ENCODE results near the gene ALOX15. TPM values are rescaled to one million over a fixed set of nuclear protein-coding genes. Genes with fewer than 3 reads are reported as not detected.
"Not testable (repeated sequence)": the region's sequence is repeated elsewhere in the genome, so short reads cannot be mapped to it uniquely, and the experiment has no call there.

Gene ALOX15
- total and polyA plus RNA-seq, 10 of the 15 experiments (the other 5 are each of a cell fraction or from before 2014, with no cell fraction given) = 0.05 to 1.0 (median 0.24) TPM

DNA sequence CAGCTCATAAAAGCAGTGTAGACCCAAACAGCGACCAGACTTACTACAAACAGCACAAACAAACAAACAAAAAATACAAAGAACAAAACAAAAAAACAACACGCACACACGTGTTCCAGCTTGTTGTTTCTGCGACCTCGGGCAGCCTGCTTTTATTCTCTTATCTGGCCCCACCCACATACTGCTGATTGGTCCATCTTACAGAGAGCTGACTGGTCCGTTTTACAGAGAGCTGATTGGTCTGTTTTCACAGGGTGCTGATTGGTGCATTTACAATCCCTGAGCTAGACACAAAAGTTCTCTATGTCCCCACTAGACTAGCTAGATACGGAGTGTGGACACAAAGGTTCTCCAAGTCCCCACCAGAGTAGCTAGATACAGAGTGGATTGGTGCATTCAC is 14.5 kb upstream of the ALOX15 start:
- BruUV-seq (replicated peaks); RAD21 ChIA-PET (ENCODE audit: unreplicated experiment); H3K9me3 ChIP-seq (replicated peaks; ENCODE audit: control insufficient read depth, insufficient read depth, low read length); H3K4me1 ChIP-seq (ENCODE audit: control insufficient read depth, insufficient read depth, low read length); H3K4me3 ChIP-seq; H3K27ac ChIP-seq (ENCODE audit: control insufficient read depth, insufficient read depth); CTCF ChIA-PET; FAIRE-seq; intact Hi-C loops (cut with micrococcal nuclease; ENCODE audit: unreplicated experiment); H3K79me2 ChIP-seq (ENCODE audit: control insufficient read depth, insufficient read depth, low read length); H3K9ac ChIP-seq (ENCODE audit: control insufficient read depth, insufficient read depth, low read length); H2AFZ ChIP-seq (ENCODE audit: control insufficient read depth, low read depth, low read length); H4K20me1 ChIP-seq (ENCODE audit: control insufficient read depth, insufficient read depth); DNase-seq (ENCODE audit: low read depth, low spot score); in situ Hi-C loops (cut with MboI); SMC1A ChIA-PET (ENCODE audit: uncharacterized antibody, unreplicated experiment); H3K4me2 ChIP-seq (ENCODE audit: control insufficient read depth, insufficient read depth); H3K36me3 ChIP-seq (ENCODE audit: control insufficient read depth in 2 of 2, insufficient read depth in 2 of 2, low read length in 1 of 2); ATAC-seq; POLR2A ChIA-PET; H3K27me3 ChIP-seq (replicated peaks in 1 of 2; ENCODE audit: control insufficient read depth in 2 of 2, insufficient read depth in 2 of 2, low read length in 1 of 2): not testable (repeated sequence)
- WGBS (ENCODE audit: insufficient coverage, insufficient replicate concordance, low lambda C conversion rate, missing lambda C conversion rate) = 71% methylated on average over 7 of the region's 7 CpGs
- TF ChIP-seq NFYB (IDR thresholded peaks at IDR 0.05; ENCODE audit: insufficient read depth, low read depth, low read length) = 0 out of 2 replicates have a peak, but pooled peaks have one; percentile 47

DNA sequence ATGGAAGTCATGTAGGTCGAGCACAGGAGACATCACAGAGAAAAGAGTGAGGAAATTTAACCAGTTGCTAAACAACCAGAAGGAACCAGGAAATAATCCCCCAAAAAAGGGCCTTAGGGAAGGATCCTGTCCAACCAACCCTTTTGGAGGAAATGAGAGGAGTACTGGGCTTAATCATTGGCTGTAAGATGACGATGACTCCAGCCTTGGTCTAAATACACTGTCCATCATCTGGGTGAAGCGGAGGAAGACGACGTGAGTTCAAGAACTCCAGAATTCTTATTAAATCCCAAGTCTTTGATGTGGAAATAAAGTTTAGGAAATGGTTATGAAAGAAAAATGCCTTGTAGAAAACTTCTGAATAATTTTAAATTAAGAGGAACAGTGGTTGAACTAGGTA is 11.5 kb upstream of the ALOX15 start:
- DNase-seq (ENCODE audit: low read depth, low spot score) (no peak), FAIRE-seq (no peak), ATAC-seq (no peak)
- no peak overlapping the region for H2AFZ ChIP-seq (ENCODE audit: control insufficient read depth, low read depth, low read length)
- TF ChIP-seq, protein P1, sequence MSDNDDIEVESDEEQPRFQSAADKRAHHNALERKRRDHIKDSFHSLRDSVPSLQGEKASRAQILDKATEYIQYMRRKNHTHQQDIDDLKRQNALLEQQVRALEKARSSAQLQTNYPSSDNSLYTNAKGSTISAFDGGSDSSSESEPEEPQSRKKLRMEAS (IDR thresholded peaks at IDR 0.05; ENCODE audit: low read depth, low read length) = no peak
- TF ChIP-seq MTA3 (IDR thresholded peaks at IDR 0.05; ENCODE audit: borderline replicate concordance, low read length) (no peak), ZZZ3 (IDR thresholded peaks at IDR 0.05; ENCODE audit: control insufficient read depth, insufficient read length, low read depth) (no peak), ZNF24 (IDR thresholded peaks at IDR 0.05) (no peak)
- TF ChIP-seq, protein P2, sequence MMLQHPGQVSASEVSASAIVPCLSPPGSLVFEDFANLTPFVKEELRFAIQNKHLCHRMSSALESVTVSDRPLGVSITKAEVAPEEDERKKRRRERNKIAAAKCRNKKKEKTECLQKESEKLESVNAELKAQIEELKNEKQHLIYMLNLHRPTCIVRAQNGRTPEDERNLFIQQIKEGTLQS (IDR thresholded peaks at IDR 0.05; ENCODE audit: borderline replicate concordance, extremely low read depth, low read depth, low read length) = no peak
- intact Hi-C loops (cut with micrococcal nuclease; ENCODE audit: unreplicated experiment) (no loop called here), in situ Hi-C loops (cut with MboI) (no loop called here)
- no peak overlapping the region for H3K27ac ChIP-seq (ENCODE audit: control insufficient read depth, insufficient read depth)
- H3K9ac ChIP-seq (ENCODE audit: control insufficient read depth, insufficient read depth, low read length) = no peak overlapping the region
- no peak overlapping the region for H3K4me2 ChIP-seq (ENCODE audit: control insufficient read depth, insufficient read depth)
- no peaks in the 10 kb centered on the region for H3K36me3 ChIP-seq (ENCODE audit: control insufficient read depth in 2 of 2, insufficient read depth in 2 of 2, low read length in 1 of 2)
- CTCF ChIA-PET = no interaction called here
- H3K4me3 ChIP-seq = no peak overlapping the region
- POLR2A ChIA-PET = interaction anchor here (0.6 kb wide), 1 partner anchor 453 kb away, joined by 4 read pairs; no protein-coding TSS in a partner anchor
- no peaks in the 10 kb centered on the region; the same call in 1 of the 2 replicates for H3K4me1 ChIP-seq (ENCODE audit: control insufficient read depth, insufficient read depth, low read length)
- SMC1A ChIA-PET (ENCODE audit: uncharacterized antibody, unreplicated experiment) = no interaction called here
- no TSS peak for BruUV-seq (replicated peaks)
- 59% methylated on average over 5 of the region's 5 CpGs for WGBS (ENCODE audit: insufficient coverage, insufficient replicate concordance, low lambda C conversion rate, missing lambda C conversion rate)
- H3K27me3 ChIP-seq (replicated peaks in 1 of 2; ENCODE audit: control insufficient read depth in 2 of 2, insufficient read depth in 2 of 2, low read length in 1 of 2) = peaks cover 0 to 2% of the 10 kb centered on the region in 2 experiments; a peak in 1 of 4 replicates
- H3K79me2 ChIP-seq (ENCODE audit: control insufficient read depth, insufficient read depth, low read length) = no peaks in the 10 kb centered on the region
- RAD21 ChIA-PET (ENCODE audit: unreplicated experiment) = no interaction called here
- H4K20me1 ChIP-seq (ENCODE audit: control insufficient read depth, insufficient read depth) = no peaks in the 10 kb centered on the region
- no peaks in the 10 kb centered on the region for H3K9me3 ChIP-seq (replicated peaks; ENCODE audit: control insufficient read depth, insufficient read depth, low read length)
